DOHH2 (cell line): ENCODE results near the gene CHIT1.
"Not testable (repeated sequence)": the region's sequence is repeated elsewhere in the genome, so short reads cannot be mapped to it uniquely, and the experiment has no call there.

Experiments
- H3F3A ChIP-seq: fragments of 200-600 bp; sonication (generic), shearing (Covaris generic); 2 replicates; pipeline ENCODE4 v1.6.0; 2016; ENCODE audit warnings: antibody characterized with exemption, mild to moderate bottlenecking; ENCODE audit not compliant: control insufficient read depth, insufficient read depth
- H3K27ac ChIP-seq: fragments of 200-600 bp; sonication (generic); 2 replicates; pipeline ENCODE4 v1.5.1; 2014; ENCODE audit warnings: low read depth, mild to moderate bottlenecking, low read length, moderate library complexity
- H3K27me3 ChIP-seq: fragments of 200-600 bp; sonication (generic); 2 replicates; pipeline ENCODE4 v1.6.1; 2014; ENCODE audit warnings: mild to moderate bottlenecking, low read length, mixed read lengths; ENCODE audit not compliant: control insufficient read depth
- H3K36me3 ChIP-seq: fragments of 200-600 bp; sonication (generic); 2 replicates; pipeline ENCODE4 v1.6.1; 2014; ENCODE audit warnings: mild to moderate bottlenecking, low read length, moderate library complexity, mixed read lengths; ENCODE audit not compliant: control insufficient read depth
- H3K4me1 ChIP-seq: fragments of 200-600 bp; sonication (generic); 2 replicates; pipeline ENCODE4 v1.6.1; 2014; ENCODE audit warnings: mild to moderate bottlenecking, low read length, mixed read lengths; ENCODE audit not compliant: control insufficient read depth
- H3K4me2 ChIP-seq: fragments of 200-600 bp; sonication (generic); 2 replicates; pipeline ENCODE4 v1.6.0; 2014; ENCODE audit warnings: mild to moderate bottlenecking, low read length, moderate library complexity
- H3K4me3 ChIP-seq: fragments of 200-600 bp; sonication (generic); 2 replicates; pipeline ENCODE4 v1.5.1; 2014; ENCODE audit warnings: mild to moderate bottlenecking, low read length, mixed read lengths
- H3K79me2 ChIP-seq: fragments of 200-600 bp; sonication (generic); 2 replicates; pipeline ENCODE4 v1.6.1; 2014; ENCODE audit warnings: mild to moderate bottlenecking, low read length, mixed read lengths; ENCODE audit not compliant: control insufficient read depth
- H3K9me2 ChIP-seq: fragments of 200-600 bp; sonication (generic); replicated peaks from 2 replicates; pipeline ENCODE4 v1.6.1; 2014; ENCODE audit warnings: mild to moderate bottlenecking, low read length, mixed read lengths; ENCODE audit not compliant: control insufficient read depth
- H3K9me3 ChIP-seq: fragments of 200-600 bp; sonication (generic); 2 replicates; pipeline ENCODE4 v1.6.1; 2014; ENCODE audit warnings: antibody characterized with exemption, low read length, mixed read lengths; ENCODE audit not compliant: control insufficient read depth, insufficient read depth
- H4K20me1 ChIP-seq: fragments of 200-600 bp; sonication (generic); 2 replicates; pipeline ENCODE4 v1.6.0; 2014; ENCODE audit warnings: low read depth, mild to moderate bottlenecking, antibody characterized with exemption, low read length, moderate library complexity; ENCODE audit not compliant: control insufficient read depth, insufficient read depth
- CTCF ChIP-seq: fragments of 200-600 bp; sonication (generic); IDR thresholded peaks from one replicate; pipeline ENCODE4 v1.5.1; 2014; ENCODE audit warnings: antibody characterized with exemption, mild to moderate bottlenecking, low read depth, low read length; ENCODE audit not compliant: poor library complexity, severe bottlenecking
- EZH2phosphoT487 ChIP-seq: fragments of 200-600 bp; sonication (generic); IDR thresholded peaks from 2 replicates; pipeline ENCODE4 v1.6.1; 2017; ENCODE audit warnings: borderline replicate concordance, mild to moderate bottlenecking, antibody characterized with exemption, low read length, moderate library complexity, mixed read lengths

The CHIT1 gene

GRCh38 chr1:203267912-203268311, 38.4 kb upstream of the CHIT1 start:
- no peaks in the 10 kb centered on the region for H3F3A ChIP-seq
- TF ChIP-seq EZH2phosphoT487 (no peak), CTCF (no peak)
- no peaks in the 10 kb centered on the region for H4K20me1 ChIP-seq
- no peaks in the 10 kb centered on the region for H3K9me3 ChIP-seq
- 0 out of 2 replicates have a peak, but pooled peaks cover 3% of the 10 kb centered on the region for H3K79me2 ChIP-seq
- peak overlapping the region; percentile 75 for H3K4me3 ChIP-seq
- no peaks in the 10 kb centered on the region for H3K9me2 ChIP-seq
- H3K27me3 ChIP-seq, result no peaks in the 10 kb centered on the region
- peak overlapping the region; percentile 70 for H3K4me2 ChIP-seq
- H3K27ac ChIP-seq, result no peak overlapping the region
- H3K36me3 ChIP-seq, result no peaks in the 10 kb centered on the region
- peaks cover 78% of the 10 kb centered on the region for H3K4me1 ChIP-seq

GRCh38 chr1:203267347-203267846, 37.9 kb upstream of the CHIT1 start:
- Histone ChIP-seq H3K36me3 (no peaks in the 10 kb centered on the region), H3K9me3 (no peaks in the 10 kb centered on the region), H3K79me2 (no peaks in the 10 kb centered on the region), H3K4me1 (peaks cover 73% of the 10 kb centered on the region), H3K4me2 (peak overlapping the region; percentile 70), H3K4me3 (peak overlapping the region; percentile 75), H3K27me3 (no peaks in the 10 kb centered on the region), H3K9me2 (no peaks in the 10 kb centered on the region), H3K27ac (no peak overlapping the region), H3F3A (no peaks in the 10 kb centered on the region), H4K20me1 (no peaks in the 10 kb centered on the region)
- TF ChIP-seq CTCF (peak; percentile 93), EZH2phosphoT487 (no peak)

- H3K36me3 ChIP-seq, H4K20me1 ChIP-seq, H3F3A ChIP-seq, H3K9me3 ChIP-seq, H3K27me3 ChIP-seq, H3K79me2 ChIP-seq, H3K9me2 ChIP-seq, H3K27ac ChIP-seq: not testable (repeated sequence)
- H3K4me1 ChIP-seq, result peaks cover 60% of the 10 kb centered on the region
- peak overlapping the region; percentile 41 for H3K4me3 ChIP-seq
- peak overlapping the region; percentile 59 for H3K4me2 ChIP-seq
Measured at GRCh38 chr1:203266140-203266539, 36.7 kb upstream of the CHIT1 start.

GRCh38 chr1:203265541-203265940, 36.1 kb upstream of the CHIT1 start:
- Histone ChIP-seq H3K9me2 (no peaks in the 10 kb centered on the region), H3K27ac (no peak overlapping the region), H3F3A (no peaks in the 10 kb centered on the region), H4K20me1 (no peaks in the 10 kb centered on the region), H3K4me2 (peak overlapping the region; percentile 59), H3K36me3 (no peaks in the 10 kb centered on the region), H3K4me1 (peaks cover 54% of the 10 kb centered on the region), H3K27me3 (no peaks in the 10 kb centered on the region), H3K9me3 (no peaks in the 10 kb centered on the region), H3K4me3 (peak overlapping the region; percentile 41), H3K79me2 (no peaks in the 10 kb centered on the region)
- TF ChIP-seq EZH2phosphoT487, result no peak
- no peak for TF ChIP-seq CTCF
